ENCODE data around the gene EDC3.

DNA sequence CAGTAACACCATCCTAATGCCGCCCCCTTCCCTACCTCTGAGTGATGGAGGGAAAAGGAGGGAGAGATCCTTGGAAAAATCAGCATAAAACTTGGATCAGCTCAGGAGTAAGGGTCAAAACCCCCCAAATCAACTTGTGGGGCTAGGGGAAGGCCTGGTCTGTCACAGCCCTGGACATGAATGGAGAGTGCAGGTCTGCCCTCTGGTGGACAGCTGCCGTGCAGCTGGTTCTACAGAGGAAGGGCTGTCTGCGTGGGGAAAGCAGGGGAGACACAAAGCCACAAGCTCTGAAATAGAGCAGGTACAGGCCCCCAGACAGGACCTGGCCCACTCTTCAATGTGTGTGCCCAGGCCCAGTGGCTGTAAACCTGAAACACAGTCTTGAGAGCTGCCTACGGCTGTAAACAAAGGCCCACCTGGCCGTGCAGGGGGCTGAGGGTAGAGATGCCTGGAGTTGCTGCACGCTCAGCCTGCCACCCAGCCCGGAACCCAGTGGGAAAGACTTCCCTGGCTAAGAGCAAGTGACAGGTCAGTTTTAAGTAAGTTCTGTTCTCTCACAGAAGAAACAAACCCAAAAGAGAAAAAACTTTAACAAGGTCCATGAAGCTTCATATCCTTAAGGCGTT, 63.8 kb downstream of the EDC3 start:
- no peak for TF ChIP-seq FOXM1 (IDR thresholded peaks at IDR 0.05; ENCODE audit: low read depth)
- TF ChIP-seq FOXM1 (CRISPR knock-in tag; IDR thresholded peaks at IDR 0.05; ENCODE audit: low read depth) = no peak
- no peak for TF ChIP-seq ZC3H11A (IDR thresholded peaks at IDR 0.05; ENCODE audit: low read depth, low read length)

Data from K562 (cell line).